ENCODE measurements around the gene MNS1. TPM values are rescaled to one million over a fixed set of nuclear protein-coding genes. Genes with fewer than 3 reads are reported as not detected.

MNS1 gene, protein sequence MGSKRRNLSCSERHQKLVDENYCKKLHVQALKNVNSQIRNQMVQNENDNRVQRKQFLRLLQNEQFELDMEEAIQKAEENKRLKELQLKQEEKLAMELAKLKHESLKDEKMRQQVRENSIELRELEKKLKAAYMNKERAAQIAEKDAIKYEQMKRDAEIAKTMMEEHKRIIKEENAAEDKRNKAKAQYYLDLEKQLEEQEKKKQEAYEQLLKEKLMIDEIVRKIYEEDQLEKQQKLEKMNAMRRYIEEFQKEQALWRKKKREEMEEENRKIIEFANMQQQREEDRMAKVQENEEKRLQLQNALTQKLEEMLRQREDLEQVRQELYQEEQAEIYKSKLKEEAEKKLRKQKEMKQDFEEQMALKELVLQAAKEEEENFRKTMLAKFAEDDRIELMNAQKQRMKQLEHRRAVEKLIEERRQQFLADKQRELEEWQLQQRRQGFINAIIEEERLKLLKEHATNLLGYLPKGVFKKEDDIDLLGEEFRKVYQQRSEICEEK
- total RNA-seq: 0.28 and 0.90 TPM in 2 replicates

DNA sequence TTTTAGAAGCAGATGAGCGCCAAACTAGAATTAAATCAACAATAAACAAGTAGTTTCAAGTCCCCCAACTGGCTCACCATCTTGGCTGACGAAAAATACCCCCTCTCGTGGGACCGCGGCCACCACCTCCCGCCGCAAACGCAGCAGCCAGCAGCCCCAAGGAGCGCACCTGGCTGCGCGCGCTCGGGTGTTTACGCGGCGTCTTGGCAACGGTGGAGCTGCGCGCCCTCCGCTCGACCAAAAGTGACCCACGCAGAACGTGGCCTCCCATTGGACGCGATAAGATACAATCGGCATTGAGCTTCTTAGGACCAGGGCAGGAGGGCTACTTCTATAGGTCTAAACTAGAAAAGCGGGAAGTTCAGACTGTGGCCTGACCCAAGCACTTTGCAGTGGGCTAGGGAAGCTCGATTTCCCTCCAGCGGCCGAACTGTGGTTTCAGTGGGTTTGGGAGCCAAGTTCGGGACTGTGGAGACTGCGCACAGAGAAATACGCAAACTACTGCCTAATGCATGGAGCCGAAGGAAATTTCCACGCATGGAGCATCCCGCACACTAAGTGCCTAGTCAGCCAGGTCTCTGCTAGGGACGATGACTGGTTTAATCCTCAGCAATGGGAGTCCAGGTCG, at the start of gene MNS1:
TSS of gene MNS1 (minus strand) at position 245 of the 628 bp plus-strand sequence. CDS start at position 80, 165 bp downstream.

Other genes starting within 250 kb of the MNS1 start
- 3.1 and 4.8 TPM in 2 replicates for gene RFX7, start 221.3 kb downstream of the MNS1 start, total RNA-seq
- 1.0 and 1.6 TPM in 2 replicates for gene TEX9, start 99.7 kb downstream of the MNS1 start, total RNA-seq

All from endothelial cell of coronary artery (primary cell).